ENCODE measurements around the gene PCLO.

DNA sequence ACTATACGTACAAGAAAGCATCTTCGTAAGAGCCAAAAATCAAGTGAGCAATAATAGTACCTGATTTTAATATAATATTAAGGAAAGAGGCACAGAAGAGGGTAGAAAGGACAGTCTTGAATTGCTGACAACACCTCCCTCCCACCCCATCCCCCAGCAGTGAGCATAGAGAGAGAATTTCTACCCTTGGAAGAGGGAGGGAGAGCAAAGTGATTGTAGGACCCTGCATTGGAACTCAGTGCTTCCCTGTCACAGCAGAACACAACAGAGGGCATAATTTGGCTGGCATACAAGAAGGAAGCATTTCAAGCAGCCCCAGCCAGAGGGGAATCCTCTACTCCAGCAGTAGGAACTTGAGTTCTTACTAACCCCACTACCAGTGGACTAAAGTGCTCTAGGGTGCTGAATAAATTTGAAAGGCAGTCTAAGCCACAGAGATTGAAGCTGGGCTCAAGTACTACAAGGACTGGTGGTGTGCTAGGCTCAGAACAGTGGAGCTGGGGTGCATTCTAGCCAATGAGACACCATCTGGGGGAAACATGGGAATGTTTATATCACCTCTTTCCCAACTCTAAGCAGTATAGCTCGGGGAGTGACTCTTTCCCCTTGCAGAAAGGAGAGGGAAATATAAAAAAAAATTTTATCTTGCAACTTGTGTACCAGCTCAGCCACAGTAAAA, 44.2 kb downstream of the PCLO start:
- TF ChIP-seq, protein P1, sequence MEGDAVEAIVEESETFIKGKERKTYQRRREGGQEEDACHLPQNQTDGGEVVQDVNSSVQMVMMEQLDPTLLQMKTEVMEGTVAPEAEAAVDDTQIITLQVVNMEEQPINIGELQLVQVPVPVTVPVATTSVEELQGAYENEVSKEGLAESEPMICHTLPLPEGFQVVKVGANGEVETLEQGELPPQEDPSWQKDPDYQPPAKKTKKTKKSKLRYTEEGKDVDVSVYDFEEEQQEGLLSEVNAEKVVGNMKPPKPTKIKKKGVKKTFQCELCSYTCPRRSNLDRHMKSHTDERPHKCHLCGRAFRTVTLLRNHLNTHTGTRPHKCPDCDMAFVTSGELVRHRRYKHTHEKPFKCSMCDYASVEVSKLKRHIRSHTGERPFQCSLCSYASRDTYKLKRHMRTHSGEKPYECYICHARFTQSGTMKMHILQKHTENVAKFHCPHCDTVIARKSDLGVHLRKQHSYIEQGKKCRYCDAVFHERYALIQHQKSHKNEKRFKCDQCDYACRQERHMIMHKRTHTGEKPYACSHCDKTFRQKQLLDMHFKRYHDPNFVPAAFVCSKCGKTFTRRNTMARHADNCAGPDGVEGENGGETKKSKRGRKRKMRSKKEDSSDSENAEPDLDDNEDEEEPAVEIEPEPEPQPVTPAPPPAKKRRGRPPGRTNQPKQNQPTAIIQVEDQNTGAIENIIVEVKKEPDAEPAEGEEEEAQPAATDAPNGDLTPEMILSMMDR (conservative IDR thresholded peaks at IDR 0.05; ENCODE audit: low read length) = no peak
- no peak for TF ChIP-seq EZH2phosphoT487 (IDR thresholded peaks at IDR 0.05; ENCODE audit: borderline replicate concordance, low read depth, low read length)
